ENCODE data around the gene CCDC7.

CCDC7 gene

DNA sequence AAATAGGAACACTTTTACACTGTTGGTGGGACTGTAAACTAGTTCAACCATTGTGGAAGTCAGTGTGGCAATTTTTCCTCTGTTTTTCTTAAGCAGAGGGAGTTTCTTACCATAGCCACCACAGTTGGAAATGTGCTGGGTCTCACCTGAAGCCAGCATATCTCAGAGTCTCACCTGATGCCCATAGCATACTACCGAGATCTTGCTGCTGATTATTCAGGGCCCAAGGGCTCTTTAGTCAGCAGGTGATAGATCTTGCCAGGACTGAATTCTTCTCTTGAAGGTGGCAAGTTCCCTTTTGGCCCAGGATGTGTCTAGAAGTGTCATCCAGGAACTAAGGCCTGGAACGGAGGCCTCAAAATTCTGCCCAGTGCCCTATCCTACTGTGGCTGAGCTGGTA, 215.4 kb downstream of the CCDC7 start:
- no CpG with 5 or more reads among the region's 2 CpGs for WGBS, 2 donors (ENCODE audit: extremely low coverage in 2 of 2, insufficient read length in 2 of 2, insufficient replicate concordance in 1 of 2)
- no peak overlapping the region for H2BK12ac ChIP-seq (ENCODE audit: low read length)
- no peaks in the 10 kb centered on the region for H3K36me3 ChIP-seq (replicated peaks in 1 of 2; ENCODE audit: control insufficient read depth in 2 of 2, insufficient read depth in 2 of 2, low read length in 2 of 2)
- peaks cover 4% of the 10 kb centered on the region in 2 donors for H3K9me3 ChIP-seq (replicated peaks in 1 of 2; ENCODE audit: control insufficient read depth in 2 of 2, insufficient read depth in 1 of 2, low read depth in 1 of 2, low read length in 2 of 2)
- no peak overlapping the region for H2BK15ac ChIP-seq (ENCODE audit: low read length)
- no peak for DNase-seq (ENCODE audit: low spot score)
- no peak overlapping the region for H3K4me3 ChIP-seq (ENCODE audit: low read length in 2 of 2)
- H2AK5ac ChIP-seq (ENCODE audit: low read depth, low read length) = no peak overlapping the region
- no peak overlapping the region for H3K23ac ChIP-seq (ENCODE audit: low read depth, low read length, poor library complexity)
- no peak overlapping the region for H3K4ac ChIP-seq (ENCODE audit: low read length)
- no peak overlapping the region for H2BK120ac ChIP-seq (ENCODE audit: low read depth, low read length)
- H3K4me1 ChIP-seq (ENCODE audit: control insufficient read depth in 2 of 2, insufficient read depth in 1 of 2, low read depth in 1 of 2, low read length in 2 of 2) = no peaks in the 10 kb centered on the region
- H4K8ac ChIP-seq (ENCODE audit: low read depth, low read length) = no peak overlapping the region
- no peak overlapping the region for H3K27ac ChIP-seq (replicated peaks; ENCODE audit: low read length)
- H3K4me2 ChIP-seq (ENCODE audit: insufficient read depth, low read length, poor library complexity, severe bottlenecking) = no peak overlapping the region
- H3K14ac ChIP-seq (ENCODE audit: low read length) = no peak overlapping the region
- no peak overlapping the region for H2AFZ ChIP-seq (ENCODE audit: low read length)
- H3K9ac ChIP-seq (ENCODE audit: low read depth, low read length, poor library complexity) = no peak overlapping the region
- no peak overlapping the region for H4K91ac ChIP-seq (ENCODE audit: low read depth, low read length, poor library complexity)
- no peaks in the 10 kb centered on the region for H3K27me3 ChIP-seq (ENCODE audit: control insufficient read depth in 3 of 3, insufficient read depth in 3 of 3, low read depth in 1 of 3, low read length in 3 of 3)
- no peak overlapping the region for H3K18ac ChIP-seq (ENCODE audit: low read length)
- no peak overlapping the region for H2BK5ac ChIP-seq (ENCODE audit: low read length)
- no peaks in the 10 kb centered on the region for H3K79me1 ChIP-seq (ENCODE audit: low read depth, low read length)

DNA sequence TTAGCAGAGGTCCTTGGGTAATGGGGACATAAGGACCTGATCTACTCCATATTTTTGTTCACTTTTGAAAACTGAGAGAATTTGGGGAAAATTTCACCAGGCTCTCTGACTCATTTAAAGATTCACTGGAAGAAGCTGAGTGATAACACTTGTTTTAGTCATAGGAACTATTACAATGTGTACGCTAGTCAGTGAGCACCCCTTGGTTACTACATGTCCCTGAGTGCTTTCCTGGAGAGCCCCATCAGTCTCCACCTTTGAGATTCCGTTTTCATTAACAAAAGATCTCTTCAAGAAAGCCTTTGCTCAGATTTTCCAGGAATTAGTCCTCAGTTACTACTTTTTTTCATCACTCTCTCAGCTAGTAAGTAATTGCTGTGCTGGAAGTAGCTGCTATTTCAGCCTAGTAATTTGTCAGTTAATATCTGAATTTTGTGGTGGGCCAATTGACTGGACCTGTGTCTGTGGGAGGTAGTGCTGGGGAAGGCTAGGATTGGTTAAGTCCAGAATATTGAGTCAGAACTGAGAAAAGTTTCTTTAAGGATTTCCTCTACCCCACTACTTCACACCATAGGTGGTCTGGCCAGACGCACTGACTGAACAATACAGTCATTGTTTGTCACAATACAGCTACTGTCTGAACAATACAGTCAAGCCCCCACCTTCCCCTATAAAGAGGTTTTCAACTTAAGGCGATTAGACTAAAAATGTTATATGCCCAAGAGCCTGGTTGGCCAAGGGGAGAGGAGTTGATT, 235.0 kb downstream of the CCDC7 start:
- Histone ChIP-seq H2BK15ac (ENCODE audit: low read length) (no peak overlapping the region), H3K9me3 (replicated peaks in 1 of 2; ENCODE audit: control insufficient read depth in 2 of 2, insufficient read depth in 1 of 2, low read depth in 1 of 2, low read length in 2 of 2) (peaks cover 3 to 4% of the 10 kb centered on the region in 2 donors), H2AK5ac (ENCODE audit: low read depth, low read length) (no peak overlapping the region), H2BK120ac (ENCODE audit: low read depth, low read length) (no peak overlapping the region), H2BK12ac (ENCODE audit: low read length) (no peak overlapping the region), H3K4me2 (ENCODE audit: insufficient read depth, low read length, poor library complexity, severe bottlenecking) (no peak overlapping the region), H3K23ac (ENCODE audit: low read depth, low read length, poor library complexity) (no peak overlapping the region), H3K14ac (ENCODE audit: low read length) (no peak overlapping the region), H3K4me1 (ENCODE audit: control insufficient read depth in 2 of 2, insufficient read depth in 1 of 2, low read depth in 1 of 2, low read length in 2 of 2) (peaks cover 2 to 3% of the 10 kb centered on the region in 2 donors), H3K4ac (ENCODE audit: low read length) (no peak overlapping the region), H3K18ac (ENCODE audit: low read length) (no peak overlapping the region), H2BK5ac (ENCODE audit: low read length) (no peak overlapping the region), H3K36me3 (replicated peaks in 1 of 2; ENCODE audit: control insufficient read depth in 2 of 2, insufficient read depth in 2 of 2, low read length in 2 of 2) (no peaks in the 10 kb centered on the region), H4K91ac (ENCODE audit: low read depth, low read length, poor library complexity) (no peak overlapping the region), H4K8ac (ENCODE audit: low read depth, low read length) (no peak overlapping the region), H3K9ac (ENCODE audit: low read depth, low read length, poor library complexity) (no peak overlapping the region), H3K4me3 (ENCODE audit: low read length in 2 of 2) (no peak overlapping the region), H3K27ac (replicated peaks; ENCODE audit: low read length) (no peak overlapping the region), H2AFZ (ENCODE audit: low read length) (no peak overlapping the region), H3K27me3 (ENCODE audit: control insufficient read depth in 3 of 3, insufficient read depth in 3 of 3, low read depth in 1 of 3, low read length in 3 of 3) (no peaks in the 10 kb centered on the region), H3K79me1 (ENCODE audit: low read depth, low read length) (no peaks in the 10 kb centered on the region)
- DNase-seq (ENCODE audit: low spot score) = no peak
- WGBS, 2 donors (ENCODE audit: extremely low coverage in 2 of 2, insufficient read length in 2 of 2, insufficient replicate concordance in 1 of 2) = no CpG with 5 or more reads among the region's 4 CpGs

DNA sequence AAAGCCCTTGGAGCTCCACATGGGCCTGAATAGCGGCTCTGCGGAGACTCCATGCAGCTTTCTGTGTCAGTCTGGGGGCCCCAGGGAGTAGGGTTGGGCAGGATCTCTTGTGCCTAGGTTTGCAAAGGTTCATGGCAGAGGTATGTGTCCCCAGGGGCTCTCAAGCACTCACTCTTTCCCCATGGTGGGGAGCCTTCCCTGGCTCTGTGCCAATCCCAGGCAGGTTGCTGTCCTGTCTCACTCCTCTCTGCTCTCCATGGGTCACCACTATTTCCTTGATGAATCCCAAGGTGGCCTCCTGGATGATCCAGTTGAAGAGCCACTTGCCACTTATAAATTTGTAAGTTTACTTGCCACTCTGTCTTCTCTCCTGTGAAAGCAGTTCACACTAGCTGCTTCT, 238.4 kb downstream of the CCDC7 start:
- Histone ChIP-seq H2AFZ (ENCODE audit: low read length) (no peak overlapping the region), H2BK12ac (ENCODE audit: low read length) (no peak overlapping the region), H3K27ac (replicated peaks; ENCODE audit: low read length) (no peak overlapping the region), H3K27me3 (ENCODE audit: control insufficient read depth in 3 of 3, insufficient read depth in 3 of 3, low read depth in 1 of 3, low read length in 3 of 3) (no peaks in the 10 kb centered on the region), H3K23ac (ENCODE audit: low read depth, low read length, poor library complexity) (no peak overlapping the region), H3K4ac (ENCODE audit: low read length) (no peak overlapping the region), H3K18ac (ENCODE audit: low read length) (peak overlapping the region; percentile 36), H3K14ac (ENCODE audit: low read length) (no peak overlapping the region), H3K4me3 (ENCODE audit: low read length in 2 of 2) (no peak overlapping the region), H2BK5ac (ENCODE audit: low read length) (no peak overlapping the region), H2AK5ac (ENCODE audit: low read depth, low read length) (peak overlapping the region; percentile 51), H3K9me3 (replicated peaks in 1 of 2; ENCODE audit: control insufficient read depth in 2 of 2, insufficient read depth in 1 of 2, low read depth in 1 of 2, low read length in 2 of 2) (no peaks in the 10 kb centered on the region), H4K91ac (ENCODE audit: low read depth, low read length, poor library complexity) (no peak overlapping the region), H3K79me1 (ENCODE audit: low read depth, low read length) (no peaks in the 10 kb centered on the region), H2BK15ac (ENCODE audit: low read length) (no peak overlapping the region), H3K36me3 (replicated peaks in 1 of 2; ENCODE audit: control insufficient read depth in 2 of 2, insufficient read depth in 2 of 2, low read length in 2 of 2) (no peaks in the 10 kb centered on the region), H2BK120ac (ENCODE audit: low read depth, low read length) (no peak overlapping the region), H3K4me1 (ENCODE audit: control insufficient read depth in 2 of 2, insufficient read depth in 1 of 2, low read depth in 1 of 2, low read length in 2 of 2) (peaks cover 2 to 3% of the 10 kb centered on the region in 2 donors), H3K4me2 (ENCODE audit: insufficient read depth, low read length, poor library complexity, severe bottlenecking) (no peak overlapping the region), H3K9ac (ENCODE audit: low read depth, low read length, poor library complexity) (no peak overlapping the region), H4K8ac (ENCODE audit: low read depth, low read length) (no peak overlapping the region)
- no peak for DNase-seq (ENCODE audit: low spot score)
- no CpG with 5 or more reads among the region's 2 CpGs for WGBS, 2 donors (ENCODE audit: extremely low coverage in 2 of 2, insufficient read length in 2 of 2, insufficient replicate concordance in 1 of 2)

DNA sequence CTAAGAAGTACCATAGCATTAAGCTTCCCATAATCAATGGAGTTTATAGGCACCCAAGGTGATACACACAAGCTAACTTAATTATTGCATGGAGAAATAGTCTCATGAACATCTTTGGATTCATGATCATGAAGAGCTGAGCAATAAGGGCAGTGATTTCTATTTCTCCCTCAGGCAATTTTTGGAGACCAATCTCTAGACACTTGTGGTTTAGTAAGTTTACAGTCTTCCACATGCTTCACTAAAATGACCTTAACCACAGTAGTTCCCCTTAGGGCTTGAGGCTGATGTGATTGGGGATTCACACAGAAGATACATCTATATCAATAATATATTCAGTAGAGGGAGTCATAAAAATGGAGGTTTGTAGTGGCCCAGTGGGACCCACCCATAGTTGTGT, 241.2 kb downstream of the CCDC7 start:
- no peak overlapping the region for H3K23ac ChIP-seq (ENCODE audit: low read depth, low read length, poor library complexity)
- no peak overlapping the region for H3K14ac ChIP-seq (ENCODE audit: low read length)
- H2AFZ ChIP-seq (ENCODE audit: low read length) = no peak overlapping the region
- DNase-seq (ENCODE audit: low spot score) = no peak
- H3K18ac ChIP-seq (ENCODE audit: low read length) = no peak overlapping the region
- no peak overlapping the region for H4K8ac ChIP-seq (ENCODE audit: low read depth, low read length)
- H2AK5ac ChIP-seq (ENCODE audit: low read depth, low read length) = no peak overlapping the region
- no peak overlapping the region for H2BK5ac ChIP-seq (ENCODE audit: low read length)
- no peak overlapping the region for H3K27ac ChIP-seq (replicated peaks; ENCODE audit: low read length)
- no peak overlapping the region for H4K91ac ChIP-seq (ENCODE audit: low read depth, low read length, poor library complexity)
- no peaks in the 10 kb centered on the region for H3K79me1 ChIP-seq (ENCODE audit: low read depth, low read length)
- no peak overlapping the region for H3K4ac ChIP-seq (ENCODE audit: low read length)
- no peak overlapping the region for H3K9ac ChIP-seq (ENCODE audit: low read depth, low read length, poor library complexity)
- no peak overlapping the region for H2BK12ac ChIP-seq (ENCODE audit: low read length)
- no peak overlapping the region for H2BK120ac ChIP-seq (ENCODE audit: low read depth, low read length)
- no peak overlapping the region for H2BK15ac ChIP-seq (ENCODE audit: low read length)
- H3K36me3 ChIP-seq (replicated peaks in 1 of 2; ENCODE audit: control insufficient read depth in 2 of 2, insufficient read depth in 2 of 2, low read length in 2 of 2) = no peaks in the 10 kb centered on the region
- no peak overlapping the region for H3K4me3 ChIP-seq (ENCODE audit: low read length in 2 of 2)
- no peak overlapping the region for H3K4me2 ChIP-seq (ENCODE audit: insufficient read depth, low read length, poor library complexity, severe bottlenecking)
- no peaks in the 10 kb centered on the region for H3K4me1 ChIP-seq (ENCODE audit: control insufficient read depth in 2 of 2, insufficient read depth in 1 of 2, low read depth in 1 of 2, low read length in 2 of 2)
- no peaks in the 10 kb centered on the region for H3K27me3 ChIP-seq (ENCODE audit: control insufficient read depth in 3 of 3, insufficient read depth in 3 of 3, low read depth in 1 of 3, low read length in 3 of 3)
- no peaks in the 10 kb centered on the region for H3K9me3 ChIP-seq (replicated peaks in 1 of 2; ENCODE audit: control insufficient read depth in 2 of 2, insufficient read depth in 1 of 2, low read depth in 1 of 2, low read length in 2 of 2)
